ENCODE measurements around the gene SPSB1.

SPSB1 gene

DNA sequence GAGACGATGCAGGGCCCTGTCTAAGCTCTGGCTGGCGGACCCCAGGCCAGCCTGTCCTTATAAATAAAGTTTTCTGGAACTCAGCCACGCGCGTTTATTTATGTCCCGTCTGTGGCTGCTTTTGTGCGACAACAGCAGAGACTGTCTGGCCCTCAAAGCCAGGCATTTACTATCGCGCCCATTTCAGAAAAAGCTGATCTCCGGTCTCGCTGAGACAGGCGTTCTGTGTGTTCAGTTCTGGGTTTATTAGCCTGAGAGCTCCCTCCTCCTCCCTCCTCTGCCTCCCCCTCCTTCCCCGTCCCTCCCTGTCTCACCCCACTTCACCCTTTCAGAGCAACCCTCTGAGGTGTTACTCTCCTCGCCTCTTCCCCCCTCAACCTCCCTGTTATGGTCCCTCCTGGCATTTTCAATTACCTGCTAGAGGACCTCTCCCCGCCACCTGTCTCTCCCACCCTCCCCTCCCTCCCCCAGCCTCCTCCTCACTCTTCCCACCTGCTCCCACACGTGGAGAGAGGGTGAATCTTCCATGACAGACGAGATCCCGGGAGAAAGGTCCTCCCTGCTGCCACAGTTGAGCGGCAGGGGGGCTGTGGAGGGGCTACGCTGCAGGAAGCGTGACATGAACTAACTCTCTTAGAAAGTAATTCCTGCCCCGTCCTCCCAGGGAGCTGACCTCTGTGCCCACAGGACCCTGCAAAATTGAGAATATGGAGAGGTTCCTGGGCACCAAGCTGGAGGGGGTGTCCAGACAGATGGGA, 59.9 kb downstream of the SPSB1 start:
- H3K27me3 Mint-ChIP-seq = no peaks in the 10 kb centered on the region

DNA sequence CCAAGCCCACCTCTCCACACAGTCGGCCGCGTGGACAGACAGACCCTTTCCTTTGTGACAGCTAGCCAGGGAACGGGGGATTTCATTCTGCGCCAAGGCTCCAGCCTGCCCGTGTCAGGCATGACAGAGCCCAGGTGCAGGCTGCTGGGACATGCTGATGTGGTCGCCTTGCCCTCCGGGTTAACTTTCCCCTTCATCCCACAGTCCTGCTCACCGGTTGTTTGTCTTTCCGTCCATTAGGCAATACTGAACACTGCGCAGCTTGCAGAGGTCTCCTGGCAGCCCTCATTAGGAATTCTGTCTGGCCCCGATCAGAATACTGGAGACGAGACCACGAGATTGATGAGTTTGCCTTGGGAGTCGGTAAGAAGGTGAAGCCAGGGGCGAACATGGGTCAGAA, 62.8 kb downstream of the SPSB1 start:
- ATAC-seq (replicated peaks; ENCODE audit: extremely low read depth, poor library complexity, severe bottlenecking) (no peak), DNase-seq (ENCODE audit: low spot score in 2 of 2) (no peak)
- Mint-ChIP-seq H3K4me1 (peaks cover 5% of the 10 kb centered on the region), H3K27me3 (no peaks in the 10 kb centered on the region), H3K36me3 (ENCODE audit: insufficient read depth) (no peaks in the 10 kb centered on the region), H3K9me3 (no peaks in the 10 kb centered on the region), H3K4me3 (no peak overlapping the region), H3K27ac (ENCODE audit: low read depth) (no peak overlapping the region)

More for the DNA sequence above, 59.9 kb downstream of the SPSB1 start:
- no peak overlapping the region for H3K27ac Mint-ChIP-seq (ENCODE audit: low read depth)
- H3K4me1 Mint-ChIP-seq = peaks cover 10% of the 10 kb centered on the region
- H3K9me3 Mint-ChIP-seq = no peaks in the 10 kb centered on the region
- H3K4me3 Mint-ChIP-seq = no peak overlapping the region
- ATAC-seq (replicated peaks; ENCODE audit: extremely low read depth, poor library complexity, severe bottlenecking) (no peak), DNase-seq (ENCODE audit: low spot score in 2 of 2) (no peak)
- H3K36me3 Mint-ChIP-seq (ENCODE audit: insufficient read depth) = no peaks in the 10 kb centered on the region

DNA sequence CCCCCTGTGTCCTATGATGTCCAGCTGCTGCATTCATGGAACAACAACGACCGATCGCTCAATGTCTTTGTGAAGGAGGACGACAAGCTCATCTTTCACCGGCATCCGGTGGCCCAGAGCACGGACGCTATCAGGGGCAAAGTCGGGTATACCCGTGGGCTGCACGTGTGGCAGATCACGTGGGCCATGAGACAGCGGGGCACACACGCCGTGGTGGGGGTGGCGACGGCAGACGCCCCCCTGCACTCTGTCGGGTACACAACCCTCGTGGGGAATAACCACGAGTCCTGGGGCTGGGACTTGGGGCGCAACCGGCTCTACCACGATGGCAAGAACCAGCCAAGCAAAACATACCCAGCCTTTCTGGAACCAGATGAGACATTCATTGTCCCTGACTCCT, 63.3 kb downstream of the SPSB1 start:
- Mint-ChIP-seq H3K4me1 (peaks cover 5% of the 10 kb centered on the region), H3K36me3 (ENCODE audit: insufficient read depth) (no peaks in the 10 kb centered on the region), H3K27ac (ENCODE audit: low read depth) (no peak overlapping the region), H3K27me3 (no peaks in the 10 kb centered on the region), H3K9me3 (no peaks in the 10 kb centered on the region), H3K4me3 (no peak overlapping the region)
- no peak for DNase-seq (ENCODE audit: low spot score in 2 of 2)
- no peak for ATAC-seq (replicated peaks; ENCODE audit: extremely low read depth, poor library complexity, severe bottlenecking)

DNA sequence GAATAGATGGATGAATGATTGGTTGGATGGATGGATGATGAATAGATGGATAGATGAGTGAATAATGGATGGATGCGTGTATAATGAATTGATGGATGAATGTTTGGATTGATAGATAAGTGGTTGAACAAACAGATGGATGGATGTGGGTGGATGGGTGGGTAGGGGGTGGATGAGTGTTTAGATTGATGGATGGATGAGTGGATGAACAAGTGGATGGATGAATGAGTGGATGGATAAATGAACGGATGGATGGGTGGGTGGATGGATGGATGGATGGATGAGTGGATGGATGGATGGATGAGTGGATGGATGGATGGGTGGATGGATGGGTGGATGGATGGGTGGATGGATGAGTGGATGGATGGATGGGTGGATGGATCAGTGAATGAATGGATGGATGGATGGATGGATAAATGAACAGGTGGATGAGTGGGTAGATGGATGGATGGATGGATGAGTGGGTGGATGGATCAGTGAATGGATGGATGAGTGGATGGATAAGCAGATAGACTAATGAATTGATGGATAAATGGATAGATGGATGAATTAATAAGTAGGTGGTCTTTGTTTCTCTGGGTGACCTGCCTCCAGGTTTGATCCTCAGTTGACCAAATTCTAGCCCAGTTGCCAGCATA, 64.3 kb downstream of the SPSB1 start:
- Mint-ChIP-seq H3K4me3 (no peak overlapping the region), H3K27ac (ENCODE audit: low read depth) (no peak overlapping the region), H3K36me3 (ENCODE audit: insufficient read depth) (no peaks in the 10 kb centered on the region), H3K27me3 (no peaks in the 10 kb centered on the region), H3K9me3 (no peaks in the 10 kb centered on the region), H3K4me1 (no peaks in the 10 kb centered on the region)
- DNase-seq (ENCODE audit: low spot score in 2 of 2) (no peak), ATAC-seq (replicated peaks; ENCODE audit: extremely low read depth, poor library complexity, severe bottlenecking) (no peak)

DNA sequence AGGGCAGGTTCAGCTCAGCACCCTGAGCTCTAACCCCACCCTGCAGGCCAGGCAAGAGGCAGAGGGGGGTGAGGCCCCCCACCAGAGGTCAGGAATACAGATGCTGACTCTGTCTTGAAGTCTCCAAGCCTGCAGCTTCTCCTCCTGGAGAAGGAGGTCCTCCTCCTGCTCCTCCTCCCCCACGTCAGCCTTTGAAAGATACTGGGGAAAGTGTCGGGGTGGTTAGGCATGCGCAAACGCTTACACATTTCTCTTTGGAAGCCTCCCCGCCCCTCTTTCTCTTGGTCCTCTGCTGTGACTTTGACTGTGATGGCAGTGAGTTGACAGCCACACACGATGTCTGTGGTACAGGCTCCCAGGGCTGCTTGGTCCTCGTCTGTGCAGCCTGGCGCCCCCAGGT, 65.3 kb downstream of the SPSB1 start:
- Mint-ChIP-seq H3K27me3 (no peaks in the 10 kb centered on the region), H3K36me3 (ENCODE audit: insufficient read depth) (no peaks in the 10 kb centered on the region), H3K9me3 (no peaks in the 10 kb centered on the region), H3K4me3 (no peak overlapping the region), H3K4me1 (no peaks in the 10 kb centered on the region), H3K27ac (ENCODE audit: low read depth) (no peak overlapping the region)
- ATAC-seq (replicated peaks; ENCODE audit: extremely low read depth, poor library complexity, severe bottlenecking) (no peak), DNase-seq (ENCODE audit: low spot score in 2 of 2) (no peak)

DNA sequence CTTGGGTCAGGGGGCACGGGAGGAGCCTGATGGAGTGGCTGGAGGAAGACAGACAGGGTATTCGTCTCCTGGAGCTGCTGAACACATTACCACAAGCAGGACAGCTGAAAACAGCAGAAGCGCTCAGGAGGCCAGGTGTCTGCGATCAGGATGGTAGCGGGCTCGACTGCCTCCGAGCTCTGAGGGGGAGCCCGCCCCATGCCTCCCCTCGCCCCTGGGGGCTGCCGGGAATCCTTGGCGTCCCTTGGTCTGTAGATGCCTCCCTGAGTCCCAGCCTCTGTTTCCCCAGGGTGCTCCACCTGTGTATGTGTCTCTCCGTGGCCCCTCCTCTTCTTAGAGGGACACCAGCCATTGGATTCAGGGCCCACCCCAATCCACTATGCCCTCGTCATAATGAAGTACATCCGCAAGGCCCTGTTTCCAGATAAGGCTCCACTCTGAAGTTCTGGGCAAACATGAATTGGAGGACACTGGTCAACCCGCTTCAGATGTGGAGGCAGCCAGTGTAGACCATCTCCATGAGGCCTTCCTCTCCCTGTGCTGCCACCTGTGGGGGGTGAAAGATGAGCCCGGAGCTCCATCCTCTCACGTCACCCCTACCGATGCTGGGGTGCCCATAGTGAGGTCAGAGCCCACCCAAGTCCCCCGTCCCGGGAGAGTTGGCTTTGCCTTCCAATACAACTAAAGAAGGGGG, 67.8 kb downstream of the SPSB1 start:
- no peak for ATAC-seq (replicated peaks; ENCODE audit: extremely low read depth, poor library complexity, severe bottlenecking)
- no peak for DNase-seq (ENCODE audit: low spot score in 2 of 2)
- Mint-ChIP-seq H3K27ac (ENCODE audit: low read depth) (no peak overlapping the region), H3K4me1 (no peaks in the 10 kb centered on the region), H3K36me3 (ENCODE audit: insufficient read depth) (no peaks in the 10 kb centered on the region), H3K9me3 (no peaks in the 10 kb centered on the region), H3K4me3 (no peak overlapping the region), H3K27me3 (no peaks in the 10 kb centered on the region)

DNA sequence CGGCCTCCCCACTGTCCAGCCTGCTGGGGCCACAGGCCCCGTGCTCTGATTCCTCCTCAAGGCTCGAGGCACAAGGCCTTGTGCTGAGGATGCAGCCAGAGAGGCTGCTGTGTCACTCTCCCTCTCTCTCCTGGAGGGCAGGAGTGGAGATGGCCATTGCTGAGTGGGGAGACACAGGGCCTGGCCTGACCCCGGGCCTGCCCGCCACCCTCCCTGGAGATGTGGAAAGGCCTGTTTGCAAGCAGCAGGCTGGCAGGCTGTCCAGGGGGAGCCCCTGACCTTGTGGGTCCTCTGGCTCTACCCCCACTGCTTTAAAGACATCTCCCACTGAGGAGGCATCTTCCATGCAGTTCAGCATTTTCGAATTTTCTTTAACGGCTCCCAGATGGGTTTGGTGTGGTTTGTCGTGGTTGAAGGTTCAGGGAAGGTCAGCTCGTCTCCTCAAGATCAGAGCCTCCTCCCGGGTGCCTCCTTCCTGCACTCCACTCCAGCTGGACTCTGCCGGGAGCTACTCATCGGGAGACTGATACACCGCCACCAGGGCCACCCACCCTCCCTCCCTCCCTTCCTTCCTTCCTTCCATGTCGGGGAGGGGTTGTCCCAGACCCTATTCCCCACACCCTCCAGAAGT, 69.1 kb downstream of the SPSB1 start:
- no peak for ATAC-seq (replicated peaks; ENCODE audit: extremely low read depth, poor library complexity, severe bottlenecking)
- DNase-seq (ENCODE audit: low spot score in 2 of 2) = no peak
- H3K9me3 Mint-ChIP-seq = no peaks in the 10 kb centered on the region

DNA sequence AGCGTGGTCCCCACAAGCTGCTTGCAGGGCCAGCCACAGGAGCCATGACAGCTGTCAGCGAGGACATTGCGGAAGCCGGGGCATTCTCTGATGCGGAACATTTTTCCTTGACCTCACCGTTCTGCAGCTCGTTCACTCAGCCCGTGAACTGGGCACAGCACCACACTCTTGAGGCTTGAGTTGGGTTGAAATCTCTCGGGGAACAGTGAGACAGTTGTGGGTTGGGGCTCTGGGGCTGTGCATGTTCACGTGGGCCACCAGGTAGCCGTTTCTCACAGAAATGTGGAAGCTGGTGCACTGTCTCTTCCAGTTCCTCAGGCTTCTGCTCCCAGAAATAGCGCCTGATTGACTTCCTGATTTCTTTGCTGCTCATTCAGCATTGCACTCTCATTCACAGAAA, 69.8 kb downstream of the SPSB1 start:
- no peak for ATAC-seq (replicated peaks; ENCODE audit: extremely low read depth, poor library complexity, severe bottlenecking)

More for the DNA sequence above, 69.1 kb downstream of the SPSB1 start:
- H3K36me3 Mint-ChIP-seq (ENCODE audit: insufficient read depth) = no peaks in the 10 kb centered on the region
- no peak overlapping the region for H3K27ac Mint-ChIP-seq (ENCODE audit: low read depth)
- no peaks in the 10 kb centered on the region for H3K27me3 Mint-ChIP-seq
- H3K4me3 Mint-ChIP-seq = no peak overlapping the region
- H3K4me1 Mint-ChIP-seq = no peaks in the 10 kb centered on the region

DNA sequence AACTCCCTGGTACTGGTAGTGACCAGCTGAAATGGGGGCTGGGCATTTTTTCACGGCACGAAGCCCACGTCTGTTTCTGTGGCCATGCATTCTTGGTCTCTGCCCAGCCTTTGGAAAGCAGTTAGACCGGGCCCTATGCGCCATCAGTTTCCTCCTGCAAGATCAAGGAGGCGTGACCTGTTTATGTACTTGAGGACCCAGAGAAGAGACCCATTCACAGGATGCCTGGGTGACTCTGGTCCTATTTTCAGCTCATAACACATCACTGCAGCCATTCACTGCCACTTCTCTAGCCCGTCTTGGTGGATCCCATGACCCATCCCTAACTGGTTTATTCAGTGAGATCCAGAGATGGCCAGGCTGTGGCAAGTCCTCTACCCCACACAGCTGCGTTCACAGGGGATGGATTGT, 70.4 kb downstream of the SPSB1 start:
- H3K27me3 Mint-ChIP-seq = no peaks in the 10 kb centered on the region
- no peaks in the 10 kb centered on the region for H3K9me3 Mint-ChIP-seq
- ATAC-seq (replicated peaks; ENCODE audit: extremely low read depth, poor library complexity, severe bottlenecking) (no peak), DNase-seq (ENCODE audit: low spot score in 2 of 2) (no peak)
- no peaks in the 10 kb centered on the region for H3K4me1 Mint-ChIP-seq
- H3K36me3 Mint-ChIP-seq (ENCODE audit: insufficient read depth) = no peaks in the 10 kb centered on the region
- H3K4me3 Mint-ChIP-seq = no peak overlapping the region
- no peak overlapping the region for H3K27ac Mint-ChIP-seq (ENCODE audit: low read depth)

More for the DNA sequence above, 69.8 kb downstream of the SPSB1 start:
- Mint-ChIP-seq H3K36me3 (ENCODE audit: insufficient read depth) (no peaks in the 10 kb centered on the region), H3K27me3 (no peaks in the 10 kb centered on the region), H3K9me3 (no peaks in the 10 kb centered on the region), H3K27ac (ENCODE audit: low read depth) (no peak overlapping the region), H3K4me3 (no peak overlapping the region), H3K4me1 (no peaks in the 10 kb centered on the region)
- no peak for DNase-seq (ENCODE audit: low spot score in 2 of 2)

DNA sequence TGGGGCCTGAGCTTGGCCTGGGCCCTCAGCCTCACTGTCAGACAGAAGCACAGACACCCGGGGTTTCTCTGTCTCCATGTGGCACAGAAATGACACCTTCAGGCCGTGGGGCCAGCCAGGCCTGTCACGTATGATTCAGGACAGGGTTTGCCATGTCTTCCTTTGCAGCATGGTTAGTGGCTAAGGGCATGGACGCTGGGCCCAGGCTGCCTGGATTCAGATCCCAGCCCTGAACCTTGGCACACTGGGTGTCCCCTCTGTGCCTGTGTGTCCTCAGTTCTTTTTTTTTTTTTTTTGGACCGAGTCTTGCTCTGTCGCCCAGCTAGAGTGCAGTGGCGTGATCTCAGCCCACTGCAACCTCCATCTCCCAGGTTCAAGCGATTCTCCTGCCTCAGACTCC, 73.6 kb downstream of the SPSB1 start:
- DNase-seq (ENCODE audit: low spot score in 2 of 2) (no peak), ATAC-seq (replicated peaks; ENCODE audit: extremely low read depth, poor library complexity, severe bottlenecking) (no peak)
- Mint-ChIP-seq H3K9me3 (no peaks in the 10 kb centered on the region), H3K27me3 (no peaks in the 10 kb centered on the region), H3K36me3 (ENCODE audit: insufficient read depth) (no peaks in the 10 kb centered on the region), H3K4me1 (no peaks in the 10 kb centered on the region), H3K4me3 (no peak overlapping the region), H3K27ac (ENCODE audit: low read depth) (no peak overlapping the region)

DNA sequence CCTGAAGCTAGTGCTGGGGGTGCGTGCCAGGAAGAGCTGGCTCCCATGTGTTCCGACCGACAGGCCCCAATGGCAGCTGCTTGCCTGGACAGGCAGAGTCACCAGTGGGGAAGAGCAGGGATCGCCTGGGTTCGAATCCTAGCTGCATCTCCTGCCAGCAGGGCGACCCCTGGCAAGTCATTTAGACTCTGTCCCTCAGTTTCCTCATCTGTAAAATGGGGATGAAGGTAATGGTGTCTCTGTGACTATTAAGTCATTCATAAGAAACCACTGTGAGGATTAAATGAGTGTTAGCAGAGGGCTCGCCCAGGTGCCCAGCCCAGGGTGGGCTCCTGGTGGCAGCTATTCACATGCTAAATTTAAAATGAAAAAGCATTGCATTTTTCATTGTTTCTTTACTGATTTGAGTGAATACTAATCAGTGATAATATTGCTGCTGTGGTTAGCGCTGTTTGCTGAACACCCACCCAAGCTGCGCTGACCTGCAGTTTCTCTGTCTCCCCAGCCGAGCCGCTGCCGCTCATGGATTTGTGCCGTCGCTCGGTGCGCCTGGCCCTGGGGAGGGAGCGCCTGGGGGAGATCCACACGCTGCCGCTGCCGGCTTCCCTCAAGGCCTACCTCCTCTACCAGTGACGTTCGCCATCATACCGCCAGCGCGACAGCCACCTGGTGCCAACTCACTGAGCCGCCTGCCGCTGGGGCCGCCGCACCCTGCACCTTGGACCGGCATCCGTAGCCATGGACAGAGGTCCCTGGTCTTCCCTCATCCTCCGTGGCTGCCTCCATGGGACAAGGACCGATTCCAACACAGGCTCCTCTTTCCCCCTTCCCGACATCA, 74.5 kb downstream of the SPSB1 start:
- Mint-ChIP-seq H3K4me3 (no peak overlapping the region), H3K4me1 (no peaks in the 10 kb centered on the region), H3K36me3 (ENCODE audit: insufficient read depth) (no peaks in the 10 kb centered on the region), H3K27ac (ENCODE audit: low read depth) (no peak overlapping the region), H3K27me3 (no peaks in the 10 kb centered on the region), H3K9me3 (no peaks in the 10 kb centered on the region)
- no peak for DNase-seq (ENCODE audit: low spot score in 2 of 2)
- ATAC-seq (replicated peaks; ENCODE audit: extremely low read depth, poor library complexity, severe bottlenecking) = no peak

DNA sequence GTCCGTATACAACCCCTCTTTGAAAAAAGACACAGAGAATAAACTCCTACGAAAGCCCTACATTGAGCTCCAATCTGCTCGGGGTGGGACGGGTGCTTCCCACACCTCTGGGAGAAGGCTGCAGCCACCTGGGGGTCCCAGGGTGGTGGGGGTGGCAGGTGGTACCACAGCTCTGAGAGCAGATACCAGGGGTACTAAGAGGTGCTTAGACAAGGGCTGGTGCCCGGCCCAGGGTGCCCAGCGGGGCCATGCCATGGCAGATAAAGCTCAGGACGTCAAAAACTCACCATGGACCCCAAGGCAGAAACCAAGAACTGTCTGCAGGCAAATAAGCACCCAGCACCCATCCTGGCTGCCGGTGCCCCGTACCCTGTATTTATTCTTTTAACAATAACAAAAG, 75.1 kb downstream of the SPSB1 start:
- Mint-ChIP-seq H3K9me3 (no peaks in the 10 kb centered on the region), H3K27me3 (no peaks in the 10 kb centered on the region), H3K27ac (ENCODE audit: low read depth) (no peak overlapping the region), H3K36me3 (ENCODE audit: insufficient read depth) (no peaks in the 10 kb centered on the region), H3K4me1 (no peaks in the 10 kb centered on the region), H3K4me3 (no peak overlapping the region)
- no peak for ATAC-seq (replicated peaks; ENCODE audit: extremely low read depth, poor library complexity, severe bottlenecking)
- DNase-seq (ENCODE audit: low spot score in 2 of 2) = no peak

Measured in central memory CD8-positive, alpha-beta T cell (primary cell).